GM21576 (cell line): Measurements from ENCODE around the gene PI4KA.

Source experiments
- ATAC-seq: cut with Tn5 transposase; IDR thresholded peaks from one replicate; pipeline ENCODE4 v1.9.1; 2021; ENCODE audit warnings: mild to moderate bottlenecking, moderate library complexity; ENCODE audit not compliant: unreplicated experiment

PI4KA gene

GRCh38 chr22:20881869-20882815, 23.5 kb upstream of the PI4KA start:
- ATAC-seq, result no peak

- ATAC-seq, result no peak
Measured at GRCh38 chr22:20881231-20881630, 22.6 kb upstream of the PI4KA start.

- no peak for ATAC-seq
Measured at GRCh38 chr22:20877715-20878114, 19.1 kb upstream of the PI4KA start.

- no peak for ATAC-seq
Measured at GRCh38 chr22:20875296-20875695, 16.7 kb upstream of the PI4KA start.

GRCh38 chr22:20873214-20873613, 14.6 kb upstream of the PI4KA start:
- no peak for ATAC-seq

- no peak for ATAC-seq
Measured at GRCh38 chr22:20869234-20869633, 10.6 kb upstream of the PI4KA start.

- ATAC-seq, result no peak
Measured at GRCh38 chr22:20868025-20868962, 9.7 kb upstream of the PI4KA start.

GRCh38 chr22:20867179-20868024, 8.8 kb upstream of the PI4KA start:
- no peak for ATAC-seq

- ATAC-seq, result no peak
Measured at GRCh38 chr22:20866736-20867135, 8.1 kb upstream of the PI4KA start.

- no peak for ATAC-seq
Measured at GRCh38 chr22:20865875-20866445, 7.3 kb upstream of the PI4KA start.

- no peak for ATAC-seq
Measured at GRCh38 chr22:20865331-20865730, 6.7 kb upstream of the PI4KA start.

- ATAC-seq, result no peak
Measured at GRCh38 chr22:20864186-20864908, 5.7 kb upstream of the PI4KA start.

- no peak for ATAC-seq
Measured at GRCh38 chr22:20863366-20863765, 4.8 kb upstream of the PI4KA start.

- no peak for ATAC-seq
Measured at GRCh38 chr22:20862540-20862939, 3.9 kb upstream of the PI4KA start.

- no peak for ATAC-seq
Measured at GRCh38 chr22:20859615-20860014, 1.0 kb upstream of the PI4KA start.

- ATAC-seq, result peak; percentile 43
Measured at GRCh38 chr22:20857838-20858614, 585 bp downstream of the PI4KA start.

GRCh38 chr22:20857247-20857643, 1.4 kb downstream of the PI4KA start:
- no peak for ATAC-seq

- ATAC-seq, result no peak
Measured at GRCh38 chr22:20853236-20853660, 5.4 kb downstream of the PI4KA start.

- ATAC-seq, result no peak
Measured at GRCh38 chr22:20852503-20852902, 6.1 kb downstream of the PI4KA start.
